Gastrocnemius medialis (tissue), 4 donors: ENCODE data around the gene ACSL6.

Experiments used
- CTCF ChIP-seq, 5 experiments: fragments of 450-650 bp in 3 of 5; fragments of 200-600 bp in 2 of 5; sonication (generic) in 2 of 5; IDR thresholded peaks in 4 of 5; conservative IDR thresholded peaks in 1 of 5; 1 replicate in 4 of 5; 2 replicates in 1 of 5; pipeline ENCODE4 v1.5.1; 2016 to 2019; ENCODE audit warnings: antibody characterized with exemption in 5 of 5, mild to moderate bottlenecking in 3 of 5, moderate library complexity in 3 of 5
- POLR2A ChIP-seq, 2 donors: fragments of 450-650 bp; IDR thresholded peaks; one replicate each; pipeline ENCODE4 v1.6.1; 2017; ENCODE audit warnings: antibody characterized with exemption in 2 of 2, mild to moderate bottlenecking in 2 of 2, moderate library complexity in 2 of 2

DNA sequence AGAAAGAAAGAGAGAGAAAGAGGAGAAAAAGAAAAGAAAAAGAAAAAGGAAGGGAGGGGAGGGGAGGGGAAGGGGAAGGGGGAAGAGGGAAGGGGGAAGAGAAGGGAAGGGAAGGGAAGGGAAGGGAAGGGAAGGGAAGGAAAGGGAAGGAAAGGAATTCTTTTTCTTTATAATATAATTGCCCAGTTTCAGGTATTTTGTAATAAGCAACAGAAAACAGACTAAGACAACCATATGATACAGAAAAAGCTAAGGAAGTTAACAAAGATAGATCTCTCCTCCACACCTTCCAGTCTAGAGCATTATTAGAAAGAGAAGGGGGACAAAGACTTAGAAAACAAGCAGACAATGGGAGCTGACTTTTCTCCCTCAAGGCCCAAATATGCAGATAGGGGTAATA lies 97.0 kb downstream of the ACSL6 start:
- TF ChIP-seq CTCF (IDR thresholded peaks at IDR 0.05 in 4 of 5, conservative IDR thresholded peaks at IDR 0.05 in 1 of 5) (no peak), POLR2A (IDR thresholded peaks at IDR 0.05) (no peak)
